GM21381 (cell line): ENCODE results near the gene SRSF3.
A peak's percentile ranks its signal among the peaks of the same experiment; 100 is the strongest.
"Not testable (repeated sequence)": the region's sequence is repeated elsewhere in the genome, so short reads cannot be mapped to it uniquely, and the experiment has no call there.

ENCODE experiments used
- ATAC-seq: cut with Tn5 transposase; IDR thresholded peaks from one replicate; pipeline ENCODE4 v1.9.1; 2021; ENCODE audit warnings: mild to moderate bottlenecking, moderate library complexity; ENCODE audit not compliant: unreplicated experiment

Gene SRSF3

GRCh38 chr6:36574679-36575078 lies 19.5 kb upstream of the SRSF3 start:
- ATAC-seq: no peak

GRCh38 chr6:36576578-36576977 lies 17.6 kb upstream of the SRSF3 start:
- no peak for ATAC-seq

GRCh38 chr6:36577301-36577700 lies 16.9 kb upstream of the SRSF3 start:
- no peak for ATAC-seq

GRCh38 chr6:36578030-36578429 lies 16.1 kb upstream of the SRSF3 start:
- ATAC-seq: no peak

GRCh38 chr6:36578431-36578830 lies 15.7 kb upstream of the SRSF3 start:
- no peak for ATAC-seq

GRCh38 chr6:36580184-36580526 lies 14.0 kb upstream of the SRSF3 start:
- no peak for ATAC-seq

GRCh38 chr6:36581716-36582115 lies 12.4 kb upstream of the SRSF3 start:
- ATAC-seq: no peak

- ATAC-seq: no peak
Measured at GRCh38 chr6:36586606-36587005, 7.6 kb upstream of the SRSF3 start.

GRCh38 chr6:36589025-36589400 lies 5.1 kb upstream of the SRSF3 start:
- ATAC-seq: not testable (repeated sequence)

- ATAC-seq: no peak
Measured at GRCh38 chr6:36590237-36590636, 3.9 kb upstream of the SRSF3 start.

- peak; percentile 36 for ATAC-seq
Measured at GRCh38 chr6:36592221-36592655, 1.9 kb upstream of the SRSF3 start.

- ATAC-seq: peak; percentile 19
Measured at GRCh38 chr6:36593569-36594028, 563 bp upstream of the SRSF3 start.

- no peak for ATAC-seq
Measured at GRCh38 chr6:36594816-36595643, 868 bp downstream of the SRSF3 start.

- no peak for ATAC-seq
Measured at GRCh38 chr6:36596356-36596755, 2.2 kb downstream of the SRSF3 start.

GRCh38 chr6:36597775-36598174 lies 3.6 kb downstream of the SRSF3 start:
- no peak for ATAC-seq

GRCh38 chr6:36598326-36598725 lies 4.2 kb downstream of the SRSF3 start:
- ATAC-seq: no peak

- no peak for ATAC-seq
Measured at GRCh38 chr6:36598739-36599318, 4.7 kb downstream of the SRSF3 start.

- ATAC-seq: no peak
Measured at GRCh38 chr6:36599791-36600209, 5.6 kb downstream of the SRSF3 start.

GRCh38 chr6:36600564-36601146 lies 6.5 kb downstream of the SRSF3 start:
- no peak for ATAC-seq

GRCh38 chr6:36601818-36602217 lies 7.7 kb downstream of the SRSF3 start:
- ATAC-seq: not testable (repeated sequence)

- ATAC-seq: no peak
Measured at GRCh38 chr6:36603222-36604089, 9.3 kb downstream of the SRSF3 start.
